ENCODE results near the gene TMEM117.
"Not testable (repeated sequence)": the region's sequence is repeated elsewhere in the genome, so short reads cannot be mapped to it uniquely, and the experiment has no call there.

Gene TMEM117

DNA sequence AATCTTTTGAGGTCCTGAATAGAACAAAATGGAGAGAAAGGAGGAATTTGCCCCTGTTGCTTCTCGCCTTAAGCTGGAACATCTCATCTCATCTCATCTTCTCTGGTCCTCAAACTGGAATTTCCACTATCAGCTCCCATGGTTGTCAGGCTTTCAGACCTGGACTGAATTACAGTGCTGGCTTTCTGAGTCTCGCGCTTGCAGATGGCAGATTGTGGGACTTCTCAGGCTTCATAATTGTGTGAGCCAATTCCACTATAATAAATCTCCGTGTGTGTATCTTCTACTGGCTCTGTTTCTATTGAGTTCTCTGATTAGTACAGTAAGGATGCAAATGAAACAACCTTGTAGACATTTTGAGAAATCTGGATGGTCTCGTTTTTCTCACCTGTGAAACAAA, 199.0 kb downstream of the TMEM117 start:
- no peaks in the 10 kb centered on the region for H3K27me3 ChIP-seq (ENCODE audit: control insufficient read depth in 1 of 2, insufficient read depth in 2 of 2, low read length in 2 of 2)
- no peak overlapping the region for H3K27ac ChIP-seq (ENCODE audit: low read depth, low read length)
- H3K4me1 ChIP-seq (ENCODE audit: insufficient read depth, low read length): no peaks in the 10 kb centered on the region
- H3K9ac ChIP-seq (ENCODE audit: low read length): no peak overlapping the region
- H3K4me3 ChIP-seq (ENCODE audit: low read depth in 1 of 2, low read length in 2 of 2): no peak overlapping the region
- no peaks in the 10 kb centered on the region for H3K36me3 ChIP-seq (ENCODE audit: insufficient read depth, low read length)
- no peaks in the 10 kb centered on the region for H3K9me3 ChIP-seq (ENCODE audit: low read length)

DNA sequence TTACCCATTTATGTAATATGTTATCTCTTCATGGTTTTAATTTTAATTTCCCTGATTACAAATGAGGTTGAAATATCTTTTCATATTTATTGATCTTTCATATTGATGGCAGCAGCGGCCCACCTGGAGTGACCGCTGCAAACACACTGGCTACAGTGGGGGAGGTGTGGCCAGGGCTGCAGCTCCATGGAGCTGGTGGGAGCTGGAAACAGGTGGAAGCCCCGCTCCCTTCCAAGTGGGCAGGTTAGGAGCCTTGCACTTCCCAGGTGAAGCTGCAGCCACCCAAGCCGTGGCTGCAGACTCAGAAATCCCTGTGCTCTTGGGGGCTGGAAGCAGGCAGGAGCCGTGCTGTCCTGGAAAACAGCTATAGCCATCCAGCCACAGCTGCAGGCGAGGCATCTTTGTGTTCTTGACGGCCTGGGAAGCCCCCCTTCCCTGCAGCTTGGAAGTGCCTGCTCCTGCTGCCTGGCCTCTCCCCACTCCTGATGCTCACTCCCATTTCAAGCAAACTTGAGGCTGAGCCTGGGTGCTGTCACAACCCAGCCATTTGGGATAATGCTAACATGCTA, 201.1 kb downstream of the TMEM117 start:
- Histone ChIP-seq H3K9me3 (ENCODE audit: low read length) (no peaks in the 10 kb centered on the region), H3K4me1 (ENCODE audit: insufficient read depth, low read length) (no peaks in the 10 kb centered on the region), H3K27me3 (ENCODE audit: control insufficient read depth in 1 of 2, insufficient read depth in 2 of 2, low read length in 2 of 2) (no peaks in the 10 kb centered on the region), H3K36me3 (ENCODE audit: insufficient read depth, low read length) (no peaks in the 10 kb centered on the region), H3K9ac (ENCODE audit: low read length) (no peak overlapping the region), H3K4me3 (ENCODE audit: low read depth in 1 of 2, low read length in 2 of 2) (no peak overlapping the region), H3K27ac (ENCODE audit: low read depth, low read length) (no peak overlapping the region)

DNA sequence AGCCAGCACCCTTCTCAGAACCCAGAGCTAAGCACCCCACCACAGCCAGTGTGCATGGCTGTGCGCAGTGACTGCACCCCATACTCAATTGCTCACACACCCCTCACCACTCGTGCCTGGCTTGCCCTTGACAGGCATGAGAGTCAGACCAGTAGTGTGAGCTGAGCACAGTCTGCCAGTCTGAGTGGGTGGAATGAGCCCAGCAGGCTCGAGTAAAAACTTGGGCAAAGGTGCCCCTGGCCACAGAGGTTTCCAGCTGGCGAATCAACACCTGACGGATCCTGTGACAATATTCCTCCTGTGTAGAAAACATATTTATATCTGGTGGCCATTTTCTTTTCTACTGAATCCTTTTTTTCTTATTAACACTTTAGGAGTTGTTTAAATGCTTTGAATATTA, 202.5 kb downstream of the TMEM117 start:
- Histone ChIP-seq H3K4me3 (ENCODE audit: low read depth in 1 of 2, low read length in 2 of 2) (no peak overlapping the region), H3K4me1 (ENCODE audit: insufficient read depth, low read length) (no peaks in the 10 kb centered on the region), H3K27ac (ENCODE audit: low read depth, low read length) (no peak overlapping the region), H3K36me3 (ENCODE audit: insufficient read depth, low read length) (no peaks in the 10 kb centered on the region), H3K27me3 (ENCODE audit: control insufficient read depth in 1 of 2, insufficient read depth in 2 of 2, low read length in 2 of 2) (no peaks in the 10 kb centered on the region), H3K9me3 (ENCODE audit: low read length) (no peaks in the 10 kb centered on the region), H3K9ac (ENCODE audit: low read length) (no peak overlapping the region)

DNA sequence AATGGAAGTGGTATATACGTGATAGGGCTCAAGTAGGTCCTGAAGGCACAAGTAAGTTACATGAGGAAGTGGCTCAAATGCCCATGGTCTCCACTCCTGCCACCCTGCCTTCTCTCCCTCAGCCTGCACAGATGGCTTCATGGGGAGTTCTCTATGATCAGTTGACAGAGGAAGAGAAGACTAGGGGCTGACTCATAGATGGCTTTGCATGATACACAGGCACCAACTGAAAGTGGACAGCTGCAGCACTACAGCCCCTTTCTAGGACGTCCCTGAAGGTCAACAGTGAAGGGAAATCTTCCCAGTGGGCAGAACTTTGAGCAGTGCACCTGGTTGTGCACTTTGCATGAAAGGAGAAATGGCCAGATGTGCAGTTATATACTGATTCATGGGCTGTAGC, 208.6 kb downstream of the TMEM117 start:
- not testable (repeated sequence) for H3K9ac ChIP-seq (ENCODE audit: low read length); H3K36me3 ChIP-seq (ENCODE audit: insufficient read depth, low read length); H3K4me1 ChIP-seq (ENCODE audit: insufficient read depth, low read length); H3K27ac ChIP-seq (ENCODE audit: low read depth, low read length); H3K9me3 ChIP-seq (ENCODE audit: low read length); H3K4me3 ChIP-seq (ENCODE audit: low read depth in 1 of 2, low read length in 2 of 2); H3K27me3 ChIP-seq (ENCODE audit: control insufficient read depth in 1 of 2, insufficient read depth in 2 of 2, low read length in 2 of 2)

DNA sequence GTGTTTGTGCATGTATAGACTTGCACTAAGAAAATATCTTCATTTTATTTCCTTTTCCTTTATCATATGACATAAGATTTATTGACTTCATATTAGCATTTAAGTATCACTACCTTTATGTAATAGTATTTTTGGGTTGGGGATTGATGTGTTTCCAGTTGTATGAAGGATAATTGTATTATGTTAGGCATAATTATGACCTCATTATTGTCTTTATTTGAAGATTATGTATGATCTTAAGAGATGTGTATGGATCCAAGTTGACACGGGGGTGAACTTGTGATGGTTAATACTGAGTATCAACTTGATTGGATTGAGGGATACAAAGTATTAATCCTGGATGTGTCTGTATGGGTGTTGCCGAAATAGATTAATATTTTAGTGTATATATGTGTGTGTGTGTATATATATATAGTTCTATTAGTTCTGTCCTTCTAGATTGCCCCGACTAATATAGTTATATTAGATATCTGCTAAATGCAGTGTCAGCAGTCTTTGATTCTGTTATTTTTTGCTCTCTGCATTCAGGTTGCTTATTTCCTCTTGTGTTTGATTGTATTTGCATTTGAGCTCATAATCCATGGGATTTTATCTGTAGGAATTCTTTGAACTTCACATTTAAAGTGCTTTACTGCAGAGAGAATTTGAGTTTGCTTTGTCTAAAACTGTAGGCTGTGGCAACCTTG, 211.0 kb downstream of the TMEM117 start:
- no peaks in the 10 kb centered on the region for H3K36me3 ChIP-seq (ENCODE audit: insufficient read depth, low read length)
- no peaks in the 10 kb centered on the region for H3K4me1 ChIP-seq (ENCODE audit: insufficient read depth, low read length)
- H3K27me3 ChIP-seq (ENCODE audit: control insufficient read depth in 1 of 2, insufficient read depth in 2 of 2, low read length in 2 of 2): no peaks in the 10 kb centered on the region
- no peak overlapping the region for H3K4me3 ChIP-seq (ENCODE audit: low read depth in 1 of 2, low read length in 2 of 2)
- no peak overlapping the region for H3K9ac ChIP-seq (ENCODE audit: low read length)
- H3K9me3 ChIP-seq (ENCODE audit: low read length): no peaks in the 10 kb centered on the region
- H3K27ac ChIP-seq (ENCODE audit: low read depth, low read length): no peak overlapping the region

DNA sequence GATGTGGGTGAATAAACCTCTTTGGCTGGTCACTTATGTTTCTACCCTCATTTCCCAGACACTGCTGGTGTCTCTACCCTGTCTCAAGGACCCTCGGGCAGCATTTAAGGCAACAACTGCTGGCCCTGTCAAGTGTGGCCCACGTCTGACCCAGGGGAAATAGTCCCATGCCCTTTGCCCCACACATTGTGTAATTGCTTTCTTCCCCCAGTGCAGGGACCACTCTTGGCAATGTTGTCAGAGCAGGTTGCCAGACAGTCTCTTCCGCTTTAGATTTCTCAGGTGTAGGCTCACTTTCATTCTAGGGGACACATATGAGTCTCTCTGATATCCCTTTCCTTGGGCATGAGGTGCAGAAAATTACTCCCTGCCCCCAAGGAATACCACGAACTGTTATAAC, 216.7 kb downstream of the TMEM117 start:
- Histone ChIP-seq H3K36me3 (ENCODE audit: insufficient read depth, low read length) (no peaks in the 10 kb centered on the region), H3K4me1 (ENCODE audit: insufficient read depth, low read length) (no peaks in the 10 kb centered on the region), H3K27ac (ENCODE audit: low read depth, low read length) (no peak overlapping the region), H3K27me3 (ENCODE audit: control insufficient read depth in 1 of 2, insufficient read depth in 2 of 2, low read length in 2 of 2) (no peaks in the 10 kb centered on the region), H3K9me3 (ENCODE audit: low read length) (no peaks in the 10 kb centered on the region), H3K4me3 (ENCODE audit: low read depth in 1 of 2, low read length in 2 of 2) (no peak overlapping the region), H3K9ac (ENCODE audit: low read length) (no peak overlapping the region)

DNA sequence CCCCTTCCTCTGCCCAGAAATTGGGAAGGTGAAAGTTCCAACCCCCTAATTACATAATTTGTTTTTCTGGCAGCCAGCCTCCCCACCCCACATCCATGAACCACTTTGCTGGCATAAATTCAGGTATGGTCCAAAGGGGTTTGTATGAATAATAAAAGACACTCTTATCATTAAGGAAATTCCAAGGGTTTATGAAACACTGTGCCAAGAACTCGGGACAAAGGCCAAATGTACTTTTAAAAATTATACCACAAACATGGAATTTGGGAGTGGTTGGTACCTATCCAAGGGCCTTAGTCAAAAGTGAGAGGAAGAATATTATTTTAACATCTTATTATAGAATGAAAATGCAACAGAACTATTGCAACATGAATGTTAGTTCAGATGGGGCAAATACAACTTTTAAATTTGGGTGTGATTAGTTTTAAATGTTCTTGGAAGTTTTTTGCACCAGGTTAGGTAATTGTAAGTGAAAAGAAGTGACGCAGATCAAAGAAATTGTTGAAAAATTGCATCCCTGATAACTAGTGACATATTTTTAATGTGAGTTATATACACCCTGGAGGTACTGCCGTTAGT, 217.8 kb downstream of the TMEM117 start:
- H3K9me3 ChIP-seq (ENCODE audit: low read length): no peaks in the 10 kb centered on the region
- no peaks in the 10 kb centered on the region for H3K36me3 ChIP-seq (ENCODE audit: insufficient read depth, low read length)
- H3K9ac ChIP-seq (ENCODE audit: low read length): no peak overlapping the region
- no peaks in the 10 kb centered on the region for H3K27me3 ChIP-seq (ENCODE audit: control insufficient read depth in 1 of 2, insufficient read depth in 2 of 2, low read length in 2 of 2)
- no peak overlapping the region for H3K4me3 ChIP-seq (ENCODE audit: low read depth in 1 of 2, low read length in 2 of 2)
- no peaks in the 10 kb centered on the region for H3K4me1 ChIP-seq (ENCODE audit: insufficient read depth, low read length)
- H3K27ac ChIP-seq (ENCODE audit: low read depth, low read length): no peak overlapping the region

DNA sequence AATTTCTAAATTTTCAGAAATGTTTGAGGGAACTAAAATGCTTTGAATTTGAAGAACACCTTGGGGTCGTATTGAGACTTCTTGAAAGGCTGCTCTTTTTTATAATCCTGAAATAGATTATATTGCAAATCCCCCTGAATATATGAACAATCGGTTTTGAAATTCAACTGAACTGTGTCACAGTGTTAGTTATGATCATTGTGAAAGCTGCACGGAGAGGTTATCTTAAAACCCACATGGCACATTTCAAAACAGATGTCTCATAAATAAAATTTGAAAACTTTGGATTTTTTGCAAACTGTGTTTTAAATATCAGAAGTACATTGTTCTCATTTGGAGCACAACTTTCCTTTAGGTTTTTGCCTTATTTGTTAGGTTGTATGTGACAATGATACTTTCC, 218.4 kb downstream of the TMEM117 start:
- Histone ChIP-seq H3K4me3 (ENCODE audit: low read depth in 1 of 2, low read length in 2 of 2) (no peak overlapping the region), H3K36me3 (ENCODE audit: insufficient read depth, low read length) (no peaks in the 10 kb centered on the region), H3K9me3 (ENCODE audit: low read length) (no peaks in the 10 kb centered on the region), H3K9ac (ENCODE audit: low read length) (no peak overlapping the region), H3K27ac (ENCODE audit: low read depth, low read length) (no peak overlapping the region), H3K27me3 (ENCODE audit: control insufficient read depth in 1 of 2, insufficient read depth in 2 of 2, low read length in 2 of 2) (no peaks in the 10 kb centered on the region), H3K4me1 (ENCODE audit: insufficient read depth, low read length) (no peaks in the 10 kb centered on the region)

DNA sequence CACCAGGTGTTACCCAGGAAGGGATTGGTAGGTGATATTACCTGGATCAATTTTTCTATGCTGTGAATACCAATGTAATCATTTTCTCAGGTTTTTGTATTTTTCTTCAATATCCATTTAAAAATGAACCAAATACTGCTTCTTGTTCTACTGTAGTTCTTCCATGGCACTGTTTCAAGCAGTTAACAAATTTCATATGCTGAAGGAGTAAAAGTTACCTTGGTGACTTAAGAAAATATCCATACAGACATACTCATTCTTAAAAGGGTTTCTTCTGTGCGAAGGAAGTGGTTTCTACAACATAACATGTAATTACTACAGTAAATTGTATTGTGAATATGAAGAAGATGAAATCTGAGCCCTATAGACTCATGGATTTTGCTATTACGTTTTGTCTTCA, 222.5 kb downstream of the TMEM117 start:
- no peaks in the 10 kb centered on the region for H3K9me3 ChIP-seq (ENCODE audit: low read length)
- no peaks in the 10 kb centered on the region for H3K27me3 ChIP-seq (ENCODE audit: control insufficient read depth in 1 of 2, insufficient read depth in 2 of 2, low read length in 2 of 2)
- H3K4me3 ChIP-seq (ENCODE audit: low read depth in 1 of 2, low read length in 2 of 2): no peak overlapping the region
- no peaks in the 10 kb centered on the region for H3K36me3 ChIP-seq (ENCODE audit: insufficient read depth, low read length)
- no peak overlapping the region for H3K9ac ChIP-seq (ENCODE audit: low read length)
- no peaks in the 10 kb centered on the region for H3K4me1 ChIP-seq (ENCODE audit: insufficient read depth, low read length)
- H3K27ac ChIP-seq (ENCODE audit: low read depth, low read length): no peak overlapping the region

DNA sequence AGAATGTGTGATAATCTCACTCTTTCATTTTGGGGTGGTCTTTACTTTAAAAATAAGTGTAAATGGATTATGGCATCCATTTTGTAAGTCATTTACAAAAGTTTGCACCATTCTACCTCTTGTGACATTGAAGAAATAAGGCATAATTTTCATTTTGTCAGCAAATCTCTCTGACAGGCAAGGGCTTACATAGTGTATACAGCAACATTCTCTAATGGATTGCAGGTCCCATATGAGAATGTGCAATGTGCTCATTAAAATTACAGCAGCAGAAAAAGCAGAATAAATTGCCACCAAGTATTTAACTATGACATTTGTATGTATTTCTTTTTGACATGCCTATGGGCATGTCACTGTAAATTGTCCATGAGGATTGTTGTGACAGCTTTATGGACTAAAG, 223.6 kb downstream of the TMEM117 start:
- no peaks in the 10 kb centered on the region for H3K4me1 ChIP-seq (ENCODE audit: insufficient read depth, low read length)

DNA sequence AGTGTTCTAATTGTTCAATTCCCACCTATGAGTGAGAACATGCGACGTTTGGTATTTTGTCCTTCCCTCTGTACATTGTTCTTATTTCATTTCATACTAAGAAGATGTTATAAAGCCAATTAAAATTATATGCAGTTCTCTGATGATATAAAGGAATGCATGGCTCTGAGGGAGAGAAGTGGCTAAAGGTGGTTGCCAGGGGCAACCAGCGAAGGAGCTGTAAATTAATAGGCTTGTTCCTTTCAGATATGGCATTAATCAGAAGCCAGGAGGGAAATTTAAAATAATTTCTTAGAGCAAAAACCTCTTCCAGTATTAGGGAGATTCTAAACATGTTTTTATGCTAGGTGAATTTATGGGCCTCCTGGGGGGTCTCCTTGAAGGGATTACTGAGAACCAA, 227.8 kb downstream of the TMEM117 start:
- Histone ChIP-seq H3K4me1 (ENCODE audit: insufficient read depth, low read length) (no peaks in the 10 kb centered on the region), H3K4me3 (ENCODE audit: low read depth in 1 of 2, low read length in 2 of 2) (no peak overlapping the region), H3K36me3 (ENCODE audit: insufficient read depth, low read length) (no peaks in the 10 kb centered on the region), H3K9ac (ENCODE audit: low read length) (no peak overlapping the region), H3K9me3 (ENCODE audit: low read length) (no peaks in the 10 kb centered on the region), H3K27me3 (ENCODE audit: control insufficient read depth in 1 of 2, insufficient read depth in 2 of 2, low read length in 2 of 2) (no peaks in the 10 kb centered on the region), H3K27ac (ENCODE audit: low read depth, low read length) (no peak overlapping the region)

More for the DNA sequence above, 223.6 kb downstream of the TMEM117 start:
- H3K9ac ChIP-seq (ENCODE audit: low read length): no peak overlapping the region
- no peak overlapping the region for H3K4me3 ChIP-seq (ENCODE audit: low read depth in 1 of 2, low read length in 2 of 2)
- no peak overlapping the region for H3K27ac ChIP-seq (ENCODE audit: low read depth, low read length)
- no peaks in the 10 kb centered on the region for H3K9me3 ChIP-seq (ENCODE audit: low read length)
- no peaks in the 10 kb centered on the region for H3K27me3 ChIP-seq (ENCODE audit: control insufficient read depth in 1 of 2, insufficient read depth in 2 of 2, low read length in 2 of 2)
- no peaks in the 10 kb centered on the region for H3K36me3 ChIP-seq (ENCODE audit: insufficient read depth, low read length)

DNA sequence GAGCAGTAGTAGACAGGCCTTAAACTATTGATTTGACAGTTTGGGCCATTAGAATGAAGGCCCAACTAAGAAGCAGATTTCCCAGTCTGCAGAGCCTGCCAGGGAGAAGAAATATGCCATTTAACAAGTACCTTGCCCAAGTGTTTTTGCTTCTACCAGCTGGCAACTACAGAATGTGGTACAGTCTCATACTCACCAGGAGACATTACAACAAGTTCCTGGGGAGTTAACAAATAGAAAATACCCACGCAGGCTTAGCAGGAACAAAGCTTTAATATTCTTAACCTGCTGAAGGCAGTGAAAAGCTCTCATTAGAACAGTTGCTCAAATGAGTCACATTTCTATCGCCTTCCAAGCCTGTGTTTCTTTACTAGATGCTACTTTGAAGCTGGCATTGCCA, 241.0 kb downstream of the TMEM117 start:
- Histone ChIP-seq H3K9me3 (ENCODE audit: low read length) (no peaks in the 10 kb centered on the region), H3K27ac (ENCODE audit: low read depth, low read length) (no peak overlapping the region), H3K9ac (ENCODE audit: low read length) (no peak overlapping the region), H3K36me3 (ENCODE audit: insufficient read depth, low read length) (no peaks in the 10 kb centered on the region), H3K4me3 (ENCODE audit: low read depth in 1 of 2, low read length in 2 of 2) (peak overlapping the region in 1 of 2 donors; percentile 8), H3K4me1 (ENCODE audit: insufficient read depth, low read length) (peaks cover 13% of the 10 kb centered on the region), H3K27me3 (ENCODE audit: control insufficient read depth in 1 of 2, insufficient read depth in 2 of 2, low read length in 2 of 2) (no peaks in the 10 kb centered on the region)
